ENCODE data around the gene ENPEP. TPM values are rescaled to one million over a fixed set of nuclear protein-coding genes. Genes with fewer than 3 reads are reported as not detected.

Gene ENPEP
- total and polyA plus RNA-seq, 4 donors, result 4.5 to 41.5 (median 25.5) TPM

GRCh38 chr4:110586131-110586850 lies 110.3 kb downstream of the ENPEP start:
- no peaks in the 10 kb centered on the region for H3K36me3 ChIP-seq (ENCODE audit: control insufficient read depth in 4 of 4, insufficient read depth in 3 of 4, low read depth in 1 of 4, low read length in 3 of 4)
- TF ChIP-seq TAF1 (conservative IDR thresholded peaks at IDR 0.05) (no peak), YY1 (IDR thresholded peaks at IDR 0.05) (no peak), SP1 (IDR thresholded peaks at IDR 0.05) (no peak), HNF4A (conservative IDR thresholded peaks at IDR 0.05) (no peak), ATF3 (IDR thresholded peaks at IDR 0.05) (no peak), RAD21 (IDR thresholded peaks at IDR 0.05) (peak; percentile 57 to 60), FOXA2 (IDR thresholded peaks at IDR 0.05) (no peak), JUND (IDR thresholded peaks at IDR 0.05) (no peak)
- TF ChIP-seq, protein P1, sequence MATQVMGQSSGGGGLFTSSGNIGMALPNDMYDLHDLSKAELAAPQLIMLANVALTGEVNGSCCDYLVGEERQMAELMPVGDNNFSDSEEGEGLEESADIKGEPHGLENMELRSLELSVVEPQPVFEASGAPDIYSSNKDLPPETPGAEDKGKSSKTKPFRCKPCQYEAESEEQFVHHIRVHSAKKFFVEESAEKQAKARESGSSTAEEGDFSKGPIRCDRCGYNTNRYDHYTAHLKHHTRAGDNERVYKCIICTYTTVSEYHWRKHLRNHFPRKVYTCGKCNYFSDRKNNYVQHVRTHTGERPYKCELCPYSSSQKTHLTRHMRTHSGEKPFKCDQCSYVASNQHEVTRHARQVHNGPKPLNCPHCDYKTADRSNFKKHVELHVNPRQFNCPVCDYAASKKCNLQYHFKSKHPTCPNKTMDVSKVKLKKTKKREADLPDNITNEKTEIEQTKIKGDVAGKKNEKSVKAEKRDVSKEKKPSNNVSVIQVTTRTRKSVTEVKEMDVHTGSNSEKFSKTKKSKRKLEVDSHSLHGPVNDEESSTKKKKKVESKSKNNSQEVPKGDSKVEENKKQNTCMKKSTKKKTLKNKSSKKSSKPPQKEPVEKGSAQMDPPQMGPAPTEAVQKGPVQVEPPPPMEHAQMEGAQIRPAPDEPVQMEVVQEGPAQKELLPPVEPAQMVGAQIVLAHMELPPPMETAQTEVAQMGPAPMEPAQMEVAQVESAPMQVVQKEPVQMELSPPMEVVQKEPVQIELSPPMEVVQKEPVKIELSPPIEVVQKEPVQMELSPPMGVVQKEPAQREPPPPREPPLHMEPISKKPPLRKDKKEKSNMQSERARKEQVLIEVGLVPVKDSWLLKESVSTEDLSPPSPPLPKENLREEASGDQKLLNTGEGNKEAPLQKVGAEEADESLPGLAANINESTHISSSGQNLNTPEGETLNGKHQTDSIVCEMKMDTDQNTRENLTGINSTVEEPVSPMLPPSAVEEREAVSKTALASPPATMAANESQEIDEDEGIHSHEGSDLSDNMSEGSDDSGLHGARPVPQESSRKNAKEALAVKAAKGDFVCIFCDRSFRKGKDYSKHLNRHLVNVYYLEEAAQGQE (IDR thresholded peaks at IDR 0.05), result no peak
- TF ChIP-seq, protein P2, sequence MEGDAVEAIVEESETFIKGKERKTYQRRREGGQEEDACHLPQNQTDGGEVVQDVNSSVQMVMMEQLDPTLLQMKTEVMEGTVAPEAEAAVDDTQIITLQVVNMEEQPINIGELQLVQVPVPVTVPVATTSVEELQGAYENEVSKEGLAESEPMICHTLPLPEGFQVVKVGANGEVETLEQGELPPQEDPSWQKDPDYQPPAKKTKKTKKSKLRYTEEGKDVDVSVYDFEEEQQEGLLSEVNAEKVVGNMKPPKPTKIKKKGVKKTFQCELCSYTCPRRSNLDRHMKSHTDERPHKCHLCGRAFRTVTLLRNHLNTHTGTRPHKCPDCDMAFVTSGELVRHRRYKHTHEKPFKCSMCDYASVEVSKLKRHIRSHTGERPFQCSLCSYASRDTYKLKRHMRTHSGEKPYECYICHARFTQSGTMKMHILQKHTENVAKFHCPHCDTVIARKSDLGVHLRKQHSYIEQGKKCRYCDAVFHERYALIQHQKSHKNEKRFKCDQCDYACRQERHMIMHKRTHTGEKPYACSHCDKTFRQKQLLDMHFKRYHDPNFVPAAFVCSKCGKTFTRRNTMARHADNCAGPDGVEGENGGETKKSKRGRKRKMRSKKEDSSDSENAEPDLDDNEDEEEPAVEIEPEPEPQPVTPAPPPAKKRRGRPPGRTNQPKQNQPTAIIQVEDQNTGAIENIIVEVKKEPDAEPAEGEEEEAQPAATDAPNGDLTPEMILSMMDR (IDR thresholded peaks at IDR 0.05; ENCODE audit: low read depth, low read length, missing input control), result peak; percentile 36
- H3K9ac ChIP-seq (ENCODE audit: low read depth in 1 of 2, low read length in 2 of 2), result peak overlapping the region in 1 of 2 donors; percentile 11
- no peaks in the 10 kb centered on the region for H3K27me3 ChIP-seq (ENCODE audit: control insufficient read depth in 4 of 4, insufficient read depth in 4 of 4, low read length in 3 of 4)
- WGBS, result 23% methylated on average over 7 of the region's 7 CpGs
- H3K4me1 ChIP-seq (ENCODE audit: control insufficient read depth in 4 of 4, insufficient read depth in 4 of 4, low read length in 3 of 4), result peaks cover 0 to 5% (median 3%) of the 10 kb centered on the region in 4 donors
- DNase-seq (ENCODE audit: low spot score), result no peak
- peak overlapping the region in 1 of 3 donors; percentile 25 for H3K4me3 ChIP-seq (ENCODE audit: low read depth in 1 of 3, low read length in 3 of 3)
- H3K27ac ChIP-seq (ENCODE audit: low read depth in 1 of 2, low read length in 2 of 2), result no peak overlapping the region
- H3K9me3 ChIP-seq (ENCODE audit: control insufficient read depth in 4 of 4, low read length in 3 of 4), result no peaks in the 10 kb centered on the region

DNA sequence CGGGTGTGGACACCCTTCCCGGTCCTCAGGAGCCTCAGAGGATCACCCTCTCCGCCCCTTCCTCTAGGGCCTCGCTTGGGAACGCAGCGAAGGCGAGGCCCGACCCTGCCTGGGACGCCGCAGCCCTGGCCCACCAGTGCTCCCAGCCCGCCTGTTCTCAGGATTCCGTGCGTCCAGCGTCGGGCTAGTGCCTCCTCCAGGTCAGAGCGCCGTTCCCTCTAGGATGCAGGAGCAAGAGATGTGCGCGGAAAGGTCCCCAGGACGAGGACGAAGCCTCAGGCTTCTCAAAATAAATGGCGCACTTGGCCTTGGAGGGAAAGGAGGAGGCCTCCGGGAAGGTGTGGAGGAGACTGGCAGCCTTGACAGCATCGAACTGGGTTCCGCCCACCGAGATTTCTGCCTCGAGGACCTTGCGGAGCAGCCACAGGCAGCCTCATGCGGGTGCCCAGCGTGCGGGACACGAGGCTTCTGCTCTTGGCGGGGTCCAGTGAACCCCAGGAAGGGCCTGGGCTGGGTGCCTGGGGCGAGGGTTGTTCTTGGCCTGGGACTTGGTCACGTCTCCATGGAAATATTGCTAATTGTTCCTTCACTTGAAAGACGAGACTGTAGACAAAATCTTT lies 111.8 kb downstream of the ENPEP start:
- H3K4me3 ChIP-seq (ENCODE audit: low read depth in 1 of 3, low read length in 3 of 3), result no peak overlapping the region
- no peaks in the 10 kb centered on the region for H3K36me3 ChIP-seq (ENCODE audit: control insufficient read depth in 4 of 4, insufficient read depth in 3 of 4, low read depth in 1 of 4, low read length in 3 of 4)
- H3K27ac ChIP-seq (ENCODE audit: low read depth in 1 of 2, low read length in 2 of 2), result no peak overlapping the region
- H3K9me3 ChIP-seq (ENCODE audit: control insufficient read depth in 4 of 4, low read length in 3 of 4), result no peaks in the 10 kb centered on the region
- 93% methylated on average over 36 of the region's 36 CpGs for WGBS
- DNase-seq (ENCODE audit: low spot score), result no peak
- peaks cover 0 to 2% (median 0%) of the 10 kb centered on the region in 4 donors for H3K27me3 ChIP-seq (ENCODE audit: control insufficient read depth in 4 of 4, insufficient read depth in 4 of 4, low read length in 3 of 4)
- no peak overlapping the region for H3K9ac ChIP-seq (ENCODE audit: low read depth in 1 of 2, low read length in 2 of 2)
- peaks cover 0 to 5% (median 3%) of the 10 kb centered on the region in 4 donors for H3K4me1 ChIP-seq (ENCODE audit: control insufficient read depth in 4 of 4, insufficient read depth in 4 of 4, low read length in 3 of 4)
- TF ChIP-seq TAF1 (conservative IDR thresholded peaks at IDR 0.05) (no peak), YY1 (IDR thresholded peaks at IDR 0.05) (no peak), ATF3 (IDR thresholded peaks at IDR 0.05) (no peak), GABPA (IDR thresholded peaks at IDR 0.05 in 1 of 2, conservative IDR thresholded peaks at IDR 0.05 in 1 of 2) (no peak), FOXA1 (IDR thresholded peaks at IDR 0.05) (no peak), RAD21 (IDR thresholded peaks at IDR 0.05) (no peak), MAX (IDR thresholded peaks at IDR 0.05) (no peak), HNF4G (IDR thresholded peaks at IDR 0.05) (no peak), SP1 (IDR thresholded peaks at IDR 0.05) (no peak), HNF4A (conservative IDR thresholded peaks at IDR 0.05) (no peak), EGR1 (IDR thresholded peaks at IDR 0.05; ENCODE audit: low read depth in 2 of 2) (no peak), NR2F2 (IDR thresholded peaks at IDR 0.05) (no peak), RXRA (IDR thresholded peaks at IDR 0.05) (no peak), JUND (IDR thresholded peaks at IDR 0.05) (no peak), FOXA2 (IDR thresholded peaks at IDR 0.05) (no peak)
- TF ChIP-seq, protein P1 (IDR thresholded peaks at IDR 0.05), result no peak
- TF ChIP-seq, protein P3, sequence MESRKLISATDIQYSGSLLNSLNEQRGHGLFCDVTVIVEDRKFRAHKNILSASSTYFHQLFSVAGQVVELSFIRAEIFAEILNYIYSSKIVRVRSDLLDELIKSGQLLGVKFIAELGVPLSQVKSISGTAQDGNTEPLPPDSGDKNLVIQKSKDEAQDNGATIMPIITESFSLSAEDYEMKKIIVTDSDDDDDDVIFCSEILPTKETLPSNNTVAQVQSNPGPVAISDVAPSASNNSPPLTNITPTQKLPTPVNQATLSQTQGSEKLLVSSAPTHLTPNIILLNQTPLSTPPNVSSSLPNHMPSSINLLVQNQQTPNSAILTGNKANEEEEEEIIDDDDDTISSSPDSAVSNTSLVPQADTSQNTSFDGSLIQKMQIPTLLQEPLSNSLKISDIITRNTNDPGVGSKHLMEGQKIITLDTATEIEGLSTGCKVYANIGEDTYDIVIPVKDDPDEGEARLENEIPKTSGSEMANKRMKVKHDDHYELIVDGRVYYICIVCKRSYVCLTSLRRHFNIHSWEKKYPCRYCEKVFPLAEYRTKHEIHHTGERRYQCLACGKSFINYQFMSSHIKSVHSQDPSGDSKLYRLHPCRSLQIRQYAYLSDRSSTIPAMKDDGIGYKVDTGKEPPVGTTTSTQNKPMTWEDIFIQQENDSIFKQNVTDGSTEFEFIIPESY (IDR thresholded peaks at IDR 0.05), result no peak
